Measurements from ENCODE around the gene SPRR2F.

Gene SPRR2F

DNA sequence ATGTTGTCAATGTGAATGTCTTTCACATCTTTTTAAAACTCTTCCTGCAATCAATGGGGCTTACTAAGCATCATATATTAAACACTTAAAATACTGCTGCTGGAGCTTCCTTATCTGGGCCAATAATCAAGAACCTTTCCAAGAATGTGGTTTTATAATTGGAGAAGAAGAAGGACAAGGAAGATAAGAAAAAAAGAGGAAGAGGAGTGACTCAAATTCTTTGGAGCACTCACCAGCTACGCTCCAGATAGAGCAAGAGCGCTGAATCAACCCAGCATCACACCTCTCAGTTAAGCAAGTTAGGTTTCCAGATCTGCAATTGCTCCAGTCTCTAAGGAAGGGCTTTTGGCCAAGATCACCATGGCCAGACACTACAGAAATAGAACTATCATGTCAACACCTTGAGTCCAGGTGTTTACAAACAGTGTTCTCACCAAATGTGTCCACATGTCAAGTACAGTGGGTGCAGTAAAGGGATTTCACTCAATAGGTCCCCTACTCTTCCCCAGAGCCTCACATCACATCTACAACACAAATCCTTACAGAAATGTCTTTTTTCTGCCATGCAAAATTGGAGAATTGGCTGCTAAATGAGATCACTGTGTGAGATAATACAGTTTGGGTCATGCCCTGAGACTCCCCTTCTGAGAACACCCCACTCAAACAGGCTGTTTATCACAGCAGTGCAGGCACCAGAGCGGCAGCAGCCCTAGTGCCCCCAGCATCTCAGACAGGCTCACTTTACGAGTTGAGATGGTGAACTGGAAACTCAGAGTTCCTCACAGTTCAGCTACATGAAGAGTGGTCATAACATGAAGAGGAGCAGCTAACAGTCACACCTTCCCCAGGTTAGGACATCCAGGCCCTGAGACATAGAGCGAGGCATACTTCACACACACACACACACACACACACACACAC is 40.2 kb downstream of the SPRR2F start:
- DNase-seq: no peak

DNA sequence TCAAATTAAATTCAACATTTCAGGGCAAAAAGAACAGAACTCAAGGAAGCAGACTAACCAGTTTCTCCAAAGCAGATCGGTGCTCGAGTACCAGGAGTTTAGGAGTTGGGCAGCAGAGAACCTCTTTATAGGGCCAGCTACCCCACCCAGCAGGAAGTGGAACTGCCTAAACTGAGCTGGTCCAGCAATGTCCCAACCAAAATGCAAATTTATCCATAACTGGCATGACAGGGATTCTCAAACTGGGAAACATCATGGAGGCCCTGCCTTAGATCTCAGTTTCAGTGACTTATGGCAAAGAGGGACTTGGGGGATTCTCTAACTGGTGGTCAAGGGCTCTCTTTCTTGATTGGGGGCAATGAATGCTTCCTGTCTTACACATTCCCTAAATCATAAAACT is 41.8 kb downstream of the SPRR2F start, which contains the start of gene SPRR2B:
Gene SPRR2B, minus strand, starts transcription at position 101 of the 400 bp plus-strand sequence. CDS start 772 bp downstream, outside the sequence.
- no peak for DNase-seq

GRCh38 chr1:153070243-153070642 is 43.1 kb downstream of the SPRR2F start:
- DNase-seq: no peak

Measured in NCI-H2171 (cell line).